HCT116 (cell line): ENCODE measurements around the gene EIF2A.
A peak's percentile ranks its signal among the peaks of the same experiment; 100 is the strongest.
"Not testable (repeated sequence)": the region's sequence is repeated elsewhere in the genome, so short reads cannot be mapped to it uniquely, and the experiment has no call there.

Source experiments
- CEBPB ChIP-seq: IDR thresholded peaks from 2 replicates; pipeline ENCODE4 v1.6.1; 2012; ENCODE audit warnings: low read depth
- EZH2 ChIP-seq: fragments of 200-600 bp; sonication (generic); IDR thresholded peaks from 2 replicates; pipeline ENCODE4 v1.6.1; 2017; ENCODE audit warnings: antibody characterized with exemption, mixed run types
- EZH2phosphoT487 ChIP-seq: fragments of 200-600 bp; IDR thresholded peaks from 2 replicates; pipeline ENCODE4 v1.6.1; 2018; ENCODE audit warnings: antibody characterized with exemption, borderline replicate concordance
- POLR2A ChIP-seq: IDR thresholded peaks from 2 replicates; pipeline ENCODE4 v1.7.0; 2011; ENCODE audit warnings: borderline replicate concordance; ENCODE audit not compliant: insufficient read depth, insufficient read length; ENCODE audit errors: extremely low read depth
- POLR2AphosphoS5 ChIP-seq: IDR thresholded peaks from 2 replicates; pipeline ENCODE4 v1.6.1; 2011; ENCODE audit warnings: mild to moderate bottlenecking, low read depth, low read length, moderate library complexity
- RAD21 ChIP-seq: IDR thresholded peaks from 2 replicates; pipeline ENCODE4 v1.6.1; 2012; ENCODE audit warnings: low read depth, mild to moderate bottlenecking
- ZNF274 ChIP-seq: fragments of 200-500 bp; sonication (Bioruptor generic); IDR thresholded peaks from 2 replicates; pipeline ENCODE4 v1.6.1; 2014; ENCODE audit warnings: mild to moderate bottlenecking, low read depth, low read length, inconsistent platforms
- TF ChIP-seq, protein P1 (sequence below), 3 experiments: fragments of 200-600 bp in 1 of 3; sonication (generic) in 1 of 3; IDR thresholded peaks in 2 of 3; conservative IDR thresholded peaks in 1 of 3; 2 replicates each; pipeline ENCODE4 v1.5.1; 2012 to 2017; ENCODE audit warnings: low read depth in 2 of 3, low read length in 2 of 3, antibody characterized with exemption in 1 of 3, borderline replicate concordance in 1 of 3, control low read depth in 1 of 3, mild to moderate bottlenecking in 1 of 3, mixed read lengths in 1 of 3, mixed run types in 1 of 3, moderate library complexity in 1 of 3; ENCODE audit not compliant: insufficient read depth in 1 of 3

DNA sequence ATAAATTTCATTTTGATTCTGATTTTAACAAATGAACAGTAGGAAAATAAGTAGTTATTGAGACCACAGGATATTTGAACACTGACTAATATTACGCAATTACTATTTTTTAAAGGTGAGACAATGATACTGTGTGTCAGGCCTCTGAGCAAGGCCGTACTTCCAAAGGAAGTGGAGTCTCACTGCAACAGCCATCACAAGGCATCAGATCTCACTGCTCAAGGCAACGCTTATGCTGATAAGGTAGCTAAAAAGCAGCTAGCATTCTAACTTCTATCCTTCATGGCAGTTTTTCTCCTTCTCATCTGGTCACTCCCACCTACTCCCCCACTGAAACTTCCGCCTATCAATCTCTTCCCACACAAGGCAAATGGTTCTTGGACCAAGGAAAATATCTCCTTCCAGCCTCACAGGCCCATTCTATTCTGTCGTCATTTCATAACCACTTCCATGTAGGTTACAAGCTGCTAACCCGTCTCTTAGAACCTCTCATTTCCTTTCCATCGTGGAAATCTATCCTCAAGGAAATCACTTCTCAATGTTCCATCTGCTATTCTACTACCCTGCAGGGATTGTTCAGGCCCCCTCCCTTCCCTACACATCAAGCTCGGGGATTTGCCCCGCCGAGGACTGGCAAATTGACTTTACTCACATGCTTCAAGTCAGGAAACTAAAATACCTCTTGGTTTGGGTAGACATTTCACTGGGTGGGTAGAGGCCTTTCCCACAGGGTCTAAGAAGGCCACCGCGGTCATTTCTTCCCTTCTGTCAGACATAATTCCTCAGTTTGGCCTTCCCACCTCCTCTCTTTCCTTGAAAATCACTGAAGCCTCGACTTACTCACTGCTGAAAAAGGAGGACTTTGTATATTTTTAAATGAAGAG lies 54.3 kb downstream of the EIF2A start:
- TF ChIP-seq CEBPB, result peak; percentile 58
- TF ChIP-seq, protein P1, sequence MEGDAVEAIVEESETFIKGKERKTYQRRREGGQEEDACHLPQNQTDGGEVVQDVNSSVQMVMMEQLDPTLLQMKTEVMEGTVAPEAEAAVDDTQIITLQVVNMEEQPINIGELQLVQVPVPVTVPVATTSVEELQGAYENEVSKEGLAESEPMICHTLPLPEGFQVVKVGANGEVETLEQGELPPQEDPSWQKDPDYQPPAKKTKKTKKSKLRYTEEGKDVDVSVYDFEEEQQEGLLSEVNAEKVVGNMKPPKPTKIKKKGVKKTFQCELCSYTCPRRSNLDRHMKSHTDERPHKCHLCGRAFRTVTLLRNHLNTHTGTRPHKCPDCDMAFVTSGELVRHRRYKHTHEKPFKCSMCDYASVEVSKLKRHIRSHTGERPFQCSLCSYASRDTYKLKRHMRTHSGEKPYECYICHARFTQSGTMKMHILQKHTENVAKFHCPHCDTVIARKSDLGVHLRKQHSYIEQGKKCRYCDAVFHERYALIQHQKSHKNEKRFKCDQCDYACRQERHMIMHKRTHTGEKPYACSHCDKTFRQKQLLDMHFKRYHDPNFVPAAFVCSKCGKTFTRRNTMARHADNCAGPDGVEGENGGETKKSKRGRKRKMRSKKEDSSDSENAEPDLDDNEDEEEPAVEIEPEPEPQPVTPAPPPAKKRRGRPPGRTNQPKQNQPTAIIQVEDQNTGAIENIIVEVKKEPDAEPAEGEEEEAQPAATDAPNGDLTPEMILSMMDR (IDR thresholded peaks at IDR 0.05 in 2 of 3, conservative IDR thresholded peaks at IDR 0.05 in 1 of 3; ENCODE audit: borderline replicate concordance in 1 of 3, insufficient read depth in 1 of 3, low read depth in 2 of 3, low read length in 2 of 3), result not testable (repeated sequence)
- TF ChIP-seq POLR2A, POLR2AphosphoS5, EZH2, EZH2phosphoT487, RAD21, ZNF274: not testable (repeated sequence)
